Activated naive CD8-positive, alpha-beta T cell (primary cell): ENCODE measurements around the gene DTWD2.
"Not testable (repeated sequence)": the region's sequence is repeated elsewhere in the genome, so short reads cannot be mapped to it uniquely, and the experiment has no call there.

Experiments used
- H3K27ac Mint-ChIP-seq: one replicate; pipeline ENCODE4 v1.8.0; 2021; ENCODE audit warnings: mixed read lengths
- H3K27me3 Mint-ChIP-seq: one replicate; pipeline ENCODE4 v1.8.0; 2021; ENCODE audit warnings: mixed read lengths
- H3K36me3 Mint-ChIP-seq: one replicate; pipeline ENCODE4 v1.8.0; 2021; ENCODE audit warnings: mixed read lengths
- H3K4me1 Mint-ChIP-seq: one replicate; pipeline ENCODE4 v1.8.0; 2021; ENCODE audit warnings: low read depth, mixed read lengths
- H3K4me3 Mint-ChIP-seq: one replicate; pipeline ENCODE4 v1.8.0; 2021; ENCODE audit warnings: mild to moderate bottlenecking, mixed read lengths
- H3K9me3 Mint-ChIP-seq: one replicate; pipeline ENCODE4 v1.8.0; 2021; ENCODE audit warnings: low read depth, mixed read lengths

The DTWD2 gene

GRCh38 chr5:118980438-118980837 lies 7.9 kb downstream of the DTWD2 start:
- Mint-ChIP-seq H3K9me3 (peaks cover 3% of the 10 kb centered on the region), H3K27me3 (no peaks in the 10 kb centered on the region), H3K4me1 (peaks cover 4% of the 10 kb centered on the region), H3K4me3 (no peak overlapping the region), H3K27ac (no peak overlapping the region), H3K36me3 (peaks cover 36% of the 10 kb centered on the region)

DNA sequence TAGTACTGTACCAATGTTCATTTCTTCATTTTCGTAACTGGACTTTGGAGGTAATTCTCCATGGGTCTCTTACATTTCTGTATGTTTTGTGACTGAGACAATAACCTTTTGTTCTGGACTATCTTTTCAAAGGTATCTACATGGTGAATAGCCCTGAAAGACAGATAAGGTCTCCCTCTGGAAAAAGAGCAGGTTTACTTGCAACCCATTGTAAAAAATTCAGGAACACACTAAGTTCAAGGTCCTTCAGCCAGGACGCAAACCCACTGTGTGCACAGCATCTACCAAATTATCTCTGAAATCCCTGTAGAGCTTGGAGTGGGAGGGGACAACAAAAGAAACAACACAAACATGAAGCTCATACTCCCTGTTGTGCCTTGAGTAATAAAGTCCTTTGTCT lies 8.3 kb downstream of the DTWD2 start:
- no peak overlapping the region for H3K27ac Mint-ChIP-seq

GRCh38 chr5:118973779-118974445 lies 14.4 kb downstream of the DTWD2 start:
- not testable (repeated sequence) for H3K9me3 Mint-ChIP-seq, H3K27ac Mint-ChIP-seq, H3K4me3 Mint-ChIP-seq, H3K4me1 Mint-ChIP-seq, H3K27me3 Mint-ChIP-seq
- H3K36me3 Mint-ChIP-seq, result peaks cover 34% of the 10 kb centered on the region

More for the DNA sequence above, 8.3 kb downstream of the DTWD2 start:
- no peaks in the 10 kb centered on the region for H3K27me3 Mint-ChIP-seq
- peaks cover 2% of the 10 kb centered on the region for H3K4me1 Mint-ChIP-seq
- no peak overlapping the region for H3K4me3 Mint-ChIP-seq
- peaks cover 39% of the 10 kb centered on the region for H3K36me3 Mint-ChIP-seq
- H3K9me3 Mint-ChIP-seq, result peaks cover 3% of the 10 kb centered on the region

DNA sequence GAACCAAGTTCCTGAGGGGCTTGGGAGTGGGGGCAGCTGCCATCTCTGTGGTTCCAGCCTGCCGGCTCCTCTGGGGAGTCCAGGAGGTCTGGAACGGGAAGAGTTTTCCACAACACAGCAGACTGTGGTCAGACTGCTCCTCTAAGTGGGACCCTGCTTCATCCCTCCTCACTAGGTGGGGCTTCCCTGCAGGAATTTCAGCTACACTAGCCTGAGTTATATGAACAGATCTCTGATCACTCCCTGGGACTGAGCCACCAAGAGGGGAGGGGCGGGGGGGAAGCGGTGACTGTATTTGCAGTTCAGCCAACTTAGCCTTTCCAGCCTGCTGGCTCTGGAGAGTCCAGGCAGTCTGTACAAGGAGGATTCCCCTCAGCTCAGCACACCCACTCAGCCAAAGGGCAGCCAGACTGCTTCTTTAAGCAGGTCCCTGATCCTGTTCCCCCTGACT lies 19.4 kb downstream of the DTWD2 start:
- Mint-ChIP-seq H3K4me3 (no peak overlapping the region), H3K27me3 (no peaks in the 10 kb centered on the region), H3K36me3 (peaks cover 13% of the 10 kb centered on the region), H3K4me1 (peaks cover 15% of the 10 kb centered on the region), H3K27ac (no peak overlapping the region), H3K9me3 (peaks cover 3% of the 10 kb centered on the region)

DNA sequence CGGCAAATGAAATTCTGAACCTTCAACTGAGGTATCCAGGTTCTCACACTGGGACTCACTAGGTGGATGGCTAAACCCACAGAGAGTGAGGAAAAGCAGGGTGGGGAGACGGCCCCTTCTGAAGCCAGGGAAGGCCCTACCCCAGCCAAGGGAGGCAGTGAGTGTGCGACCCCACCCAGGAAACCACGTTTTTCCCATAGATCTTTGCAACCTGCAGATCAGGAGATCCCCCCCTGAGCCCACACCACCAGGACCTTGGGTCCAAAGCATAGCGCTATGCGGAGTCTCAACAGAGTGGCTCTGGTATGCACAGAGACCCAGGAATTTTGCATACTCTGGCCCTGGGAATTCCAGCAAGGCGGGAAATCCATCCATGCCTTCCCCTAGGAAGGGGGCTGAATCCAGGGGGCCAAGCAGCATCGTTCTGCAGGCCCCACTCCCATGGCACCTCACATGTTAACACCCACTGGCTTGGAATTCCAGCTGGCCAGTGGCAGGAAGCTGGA lies 19.9 kb downstream of the DTWD2 start:
- H3K27ac Mint-ChIP-seq, result no peak overlapping the region
- peaks cover 3% of the 10 kb centered on the region for H3K9me3 Mint-ChIP-seq
- H3K27me3 Mint-ChIP-seq, result no peaks in the 10 kb centered on the region
- no peak overlapping the region for H3K4me3 Mint-ChIP-seq
- H3K36me3 Mint-ChIP-seq, result peaks cover 13% of the 10 kb centered on the region
- H3K4me1 Mint-ChIP-seq, result peaks cover 15% of the 10 kb centered on the region

GRCh38 chr5:118967059-118967508 lies 21.3 kb downstream of the DTWD2 start:
- H3K27ac Mint-ChIP-seq, result peak overlapping the region; percentile 31
- H3K36me3 Mint-ChIP-seq, result peaks cover 15% of the 10 kb centered on the region
- H3K9me3 Mint-ChIP-seq, result peaks cover 3% of the 10 kb centered on the region
- no peaks in the 10 kb centered on the region for H3K27me3 Mint-ChIP-seq
- H3K4me1 Mint-ChIP-seq, result peaks cover 13% of the 10 kb centered on the region
- no peak overlapping the region for H3K4me3 Mint-ChIP-seq

DNA sequence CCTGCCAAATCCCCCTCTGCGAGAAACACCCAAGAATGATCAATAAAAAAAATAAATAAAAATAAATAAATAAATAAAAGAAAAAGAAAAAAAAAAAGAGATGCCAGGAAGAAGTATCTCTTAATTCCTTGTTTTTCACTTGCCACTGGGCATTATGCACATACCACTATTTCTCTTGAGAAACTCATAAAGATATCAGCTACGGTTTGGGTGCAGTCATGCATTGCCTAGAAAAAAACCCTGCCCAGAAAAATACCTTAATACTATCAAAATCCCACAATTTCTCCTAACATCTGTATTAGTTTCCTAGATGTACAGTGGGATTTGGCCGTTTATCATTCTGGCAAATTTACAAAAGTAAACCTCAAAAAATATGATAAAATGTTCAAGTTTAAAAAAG lies 22.5 kb downstream of the DTWD2 start:
- peaks cover 13% of the 10 kb centered on the region for H3K36me3 Mint-ChIP-seq
- H3K9me3 Mint-ChIP-seq, result peaks cover 3% of the 10 kb centered on the region
- H3K4me1 Mint-ChIP-seq, result peaks cover 10% of the 10 kb centered on the region
- H3K27ac Mint-ChIP-seq, result no peak overlapping the region
- H3K27me3 Mint-ChIP-seq, result no peaks in the 10 kb centered on the region
- H3K4me3 Mint-ChIP-seq, result no peak overlapping the region

DNA sequence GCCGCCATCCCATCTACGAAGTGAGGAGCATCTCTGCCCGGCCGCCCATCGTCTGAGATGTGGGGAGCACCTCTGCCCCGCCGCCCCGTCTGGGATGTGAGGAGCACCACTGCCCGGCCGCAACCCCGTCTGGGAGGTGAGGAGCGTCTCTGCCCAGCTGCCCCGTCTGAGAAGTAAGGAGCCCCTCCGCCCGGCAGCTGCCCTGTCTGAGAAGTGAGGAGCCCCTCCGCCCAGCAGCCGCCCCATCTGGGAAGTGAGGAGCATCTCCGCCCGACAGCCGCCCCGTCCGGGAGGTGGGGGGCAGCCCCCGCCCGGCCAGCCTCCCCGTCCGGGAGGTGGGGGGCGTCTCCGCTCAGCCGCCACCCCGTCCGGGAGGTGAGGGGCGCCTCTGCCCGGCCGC lies 23.4 kb downstream of the DTWD2 start:
- H3K4me3 Mint-ChIP-seq, H3K4me1 Mint-ChIP-seq, H3K27me3 Mint-ChIP-seq, H3K27ac Mint-ChIP-seq, H3K9me3 Mint-ChIP-seq: not testable (repeated sequence)
- H3K36me3 Mint-ChIP-seq, result peaks cover 14% of the 10 kb centered on the region

GRCh38 chr5:118964388-118964787 lies 24.0 kb downstream of the DTWD2 start:
- not testable (repeated sequence) for H3K4me1 Mint-ChIP-seq, H3K4me3 Mint-ChIP-seq, H3K27ac Mint-ChIP-seq, H3K27me3 Mint-ChIP-seq, H3K9me3 Mint-ChIP-seq
- H3K36me3 Mint-ChIP-seq, result peaks cover 16% of the 10 kb centered on the region

DNA sequence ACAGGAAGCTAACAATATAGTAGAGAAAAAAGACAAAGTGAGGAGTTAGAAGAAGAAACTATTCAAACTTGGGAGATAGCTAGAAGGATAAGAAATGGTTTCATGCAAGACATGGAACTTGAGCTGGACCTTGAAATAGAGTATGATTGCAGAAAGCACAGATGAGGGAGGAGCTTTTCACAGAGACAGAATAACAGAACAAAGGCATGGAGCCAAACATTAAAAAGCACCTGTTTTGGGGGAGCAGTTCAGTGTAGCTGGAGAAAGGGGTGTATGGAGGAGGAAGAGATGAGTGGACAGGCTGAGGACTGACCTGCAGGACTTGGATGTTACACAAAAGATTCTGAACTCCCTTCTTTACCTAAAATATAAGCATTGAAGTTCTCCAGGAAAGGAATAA lies 25.2 kb downstream of the DTWD2 start:
- Mint-ChIP-seq H3K36me3 (peaks cover 21% of the 10 kb centered on the region), H3K4me3 (no peak overlapping the region), H3K27me3 (no peaks in the 10 kb centered on the region), H3K4me1 (peaks cover 3% of the 10 kb centered on the region), H3K27ac (no peak overlapping the region), H3K9me3 (no peaks in the 10 kb centered on the region)

- Mint-ChIP-seq H3K27me3 (no peaks in the 10 kb centered on the region), H3K4me1 (no peaks in the 10 kb centered on the region), H3K36me3 (peaks cover 18% of the 10 kb centered on the region), H3K4me3 (no peak overlapping the region), H3K27ac (no peak overlapping the region), H3K9me3 (no peaks in the 10 kb centered on the region)
Observed at GRCh38 chr5:118960557-118960956, 27.8 kb downstream of the DTWD2 start.

DNA sequence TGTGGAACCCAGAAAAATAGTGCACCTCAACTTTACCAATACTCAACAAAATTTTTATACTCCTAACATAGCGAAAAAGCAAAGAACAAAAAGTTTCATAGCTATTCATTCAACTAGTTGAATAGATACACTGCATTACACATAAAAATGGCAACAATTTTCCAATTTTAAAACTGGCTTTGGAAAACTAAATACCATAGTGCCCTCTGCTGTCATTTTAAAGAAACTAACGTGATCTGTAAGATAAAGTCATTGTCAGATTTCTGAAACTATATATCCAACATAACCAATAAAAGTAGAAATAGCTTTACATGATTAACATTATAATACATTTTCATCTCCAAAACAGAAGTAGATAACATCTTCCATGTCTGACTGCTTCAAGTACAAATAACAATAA lies 31.6 kb downstream of the DTWD2 start:
- no peaks in the 10 kb centered on the region for H3K27me3 Mint-ChIP-seq
- no peak overlapping the region for H3K4me3 Mint-ChIP-seq
- H3K4me1 Mint-ChIP-seq, result no peaks in the 10 kb centered on the region
- H3K36me3 Mint-ChIP-seq, result peaks cover 19% of the 10 kb centered on the region
- H3K27ac Mint-ChIP-seq, result no peak overlapping the region
- H3K9me3 Mint-ChIP-seq, result no peaks in the 10 kb centered on the region

DNA sequence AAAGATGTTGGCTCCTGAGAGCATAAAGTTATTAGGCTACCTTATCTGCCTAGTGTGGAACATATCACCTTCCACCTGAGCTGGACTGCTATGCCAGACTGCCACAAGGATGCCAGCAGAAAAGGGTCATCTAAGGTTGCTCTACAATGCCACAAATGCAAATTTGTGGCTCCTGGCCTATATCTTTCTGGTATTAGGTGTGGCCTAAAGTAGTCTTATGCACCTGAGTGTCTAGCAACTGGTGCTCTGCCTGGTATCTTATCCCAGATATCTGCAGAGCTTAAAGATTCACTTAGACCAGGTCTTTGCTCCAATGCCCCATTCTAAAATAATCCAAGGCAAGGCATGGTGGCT lies 34.7 kb downstream of the DTWD2 start:
- no peaks in the 10 kb centered on the region for H3K9me3 Mint-ChIP-seq
- peaks cover 16% of the 10 kb centered on the region for H3K36me3 Mint-ChIP-seq
- H3K27me3 Mint-ChIP-seq, result no peaks in the 10 kb centered on the region
- H3K27ac Mint-ChIP-seq, result no peak overlapping the region
- H3K4me1 Mint-ChIP-seq, result no peaks in the 10 kb centered on the region
- H3K4me3 Mint-ChIP-seq, result no peak overlapping the region

DNA sequence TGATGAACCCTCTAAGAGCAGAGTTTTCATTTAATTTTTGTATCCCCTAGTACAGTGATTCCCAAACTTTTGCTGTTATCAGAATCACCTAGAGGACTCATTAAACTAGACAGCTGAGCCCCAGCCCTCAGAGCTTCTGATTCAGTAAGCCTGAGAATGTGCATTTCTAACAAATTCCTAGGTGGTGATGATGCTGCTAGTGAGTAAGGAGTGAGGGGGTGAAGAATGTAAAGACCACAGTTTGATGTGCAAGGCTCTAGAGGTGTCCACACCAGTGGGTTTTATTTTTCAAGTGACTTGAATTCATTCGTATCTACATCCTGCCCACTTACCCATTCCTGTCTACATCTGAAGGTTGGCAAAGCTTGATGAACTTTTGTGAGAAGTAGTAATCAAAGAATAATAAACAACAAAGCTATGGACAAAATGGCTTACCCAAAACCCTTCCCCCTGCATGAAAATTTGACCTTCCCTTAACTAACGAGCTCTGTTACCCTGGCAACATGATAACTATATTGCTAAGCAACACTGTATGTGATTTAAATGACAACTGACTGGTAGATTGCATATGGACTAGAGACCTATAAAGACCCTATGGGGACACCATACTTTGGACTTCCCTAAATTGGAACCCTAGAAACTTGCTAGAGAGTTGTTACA lies 35.2 kb downstream of the DTWD2 start:
- H3K4me1 Mint-ChIP-seq, result no peaks in the 10 kb centered on the region
- H3K36me3 Mint-ChIP-seq, result peaks cover 12% of the 10 kb centered on the region
- no peak overlapping the region for H3K27ac Mint-ChIP-seq

DNA sequence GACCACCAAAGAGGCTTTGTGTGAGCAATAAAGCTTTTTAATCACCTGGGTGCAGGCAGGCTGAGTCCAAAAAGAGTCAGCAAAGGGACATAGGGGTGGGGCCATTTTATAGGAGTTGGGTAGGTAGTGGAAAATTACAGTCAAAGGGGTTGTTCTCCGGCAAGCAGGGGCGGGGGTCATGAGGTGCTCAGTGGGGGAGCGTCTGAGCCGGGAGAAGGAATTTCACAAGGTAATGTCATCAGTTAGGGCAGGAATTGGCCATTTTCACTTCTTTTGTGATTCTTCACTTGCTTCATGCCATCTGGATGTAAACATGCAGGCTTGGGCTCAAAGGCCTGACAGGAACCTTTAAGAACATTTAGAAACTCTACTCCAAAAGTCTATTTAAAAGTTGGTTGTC lies 36.0 kb downstream of the DTWD2 start:
- peaks cover 12% of the 10 kb centered on the region for H3K36me3 Mint-ChIP-seq
- not testable (repeated sequence) for H3K27ac Mint-ChIP-seq, H3K4me1 Mint-ChIP-seq, H3K4me3 Mint-ChIP-seq, H3K9me3 Mint-ChIP-seq, H3K27me3 Mint-ChIP-seq

More for the DNA sequence above, 35.2 kb downstream of the DTWD2 start:
- Mint-ChIP-seq H3K4me3 (no peak overlapping the region), H3K27me3 (no peaks in the 10 kb centered on the region), H3K9me3 (no peaks in the 10 kb centered on the region)

DNA sequence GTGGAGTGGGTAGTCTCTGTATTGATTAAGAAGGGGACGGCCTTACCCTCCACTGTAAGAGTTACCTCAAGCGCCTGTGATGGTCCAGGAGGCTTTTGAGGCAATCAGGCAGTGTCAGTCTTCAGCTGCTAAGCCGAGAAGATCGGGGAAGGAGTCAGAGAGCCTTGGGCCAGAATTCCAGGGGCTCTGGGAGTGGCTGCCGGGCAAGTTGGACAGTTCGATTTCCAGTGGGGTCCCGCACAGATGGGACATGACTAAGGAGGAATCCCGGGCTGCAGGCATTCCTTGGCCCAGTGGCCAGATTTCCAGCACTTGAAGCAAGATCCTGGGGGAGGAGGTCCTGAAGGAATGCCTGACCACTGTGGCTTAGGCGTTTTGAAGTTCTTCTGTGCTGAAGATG lies 38.0 kb downstream of the DTWD2 start:
- H3K4me1 Mint-ChIP-seq, H3K4me3 Mint-ChIP-seq, H3K27ac Mint-ChIP-seq, H3K9me3 Mint-ChIP-seq, H3K27me3 Mint-ChIP-seq: not testable (repeated sequence)
- H3K36me3 Mint-ChIP-seq, result peaks cover 12% of the 10 kb centered on the region
